HepG2 (cell line): ENCODE data around the gene SNX27. TPM values are rescaled to one million over a fixed set of nuclear protein-coding genes. Genes with fewer than 3 reads are reported as not detected.

Experiments used
- EEA1 ChIP-seq: sonication (generic); formaldehyde crosslinking; IDR thresholded peaks from 2 replicates; pipeline ENCODE4 v1.5.1; 2020; ENCODE audit warnings: mild to moderate bottlenecking, missing genetic modification reagents, borderline replicate concordance
- ETV6 ChIP-seq: sonication (generic); formaldehyde crosslinking; conservative IDR thresholded peaks from 2 replicates; pipeline ENCODE4 v1.4.0; 2020; ENCODE audit warnings: missing genetic modification reagents
- FOXP4 ChIP-seq: sonication (generic); formaldehyde crosslinking; IDR thresholded peaks from 2 replicates; pipeline ENCODE4 v1.4.0; 2020; ENCODE audit warnings: missing genetic modification reagents
- KDM1A ChIP-seq: IDR thresholded peaks from 2 replicates; pipeline ENCODE4 v1.6.1; 2016; ENCODE audit warnings: missing compliant biosample characterization
- ZGPAT ChIP-seq: IDR thresholded peaks from 2 replicates; pipeline ENCODE4 v1.6.1; 2016; ENCODE audit warnings: mild to moderate bottlenecking
- ZHX2 ChIP-seq, 2 experiments: sonication (generic) in 1 of 2; formaldehyde crosslinking in 1 of 2; IDR thresholded peaks; 2 replicates each; pipeline versions ENCODE4 v1.6.1 to v1.9.0; 2014 to 2022; ENCODE audit warnings: antibody characterized with exemption in 1 of 2, borderline replicate concordance in 1 of 2, inconsistent platforms in 1 of 2, low read depth in 1 of 2, missing genetic modification reagents in 1 of 2
- polyA plus RNA-seq, 8 experiments: library from polyadenylated mRNA; depleted of rRNA in 3 of 8; stranded (reverse) in 7 of 8; unstranded in 1 of 8; fragments of >200 nt; fragmentation: Illumina TruSeq in 4 of 8; extraction: Trizol in 4 of 8; gene quantifications; 2 replicates each; pipeline versions ENCODE4 v1.2.1 to v1.2.3, GENCODE V29; 2011 to 2016; ENCODE audit warnings: low read depth in 4 of 8, missing spikeins in 1 of 8, mixed read lengths in 1 of 8; ENCODE audit not compliant: insufficient read depth in 1 of 8
- total RNA-seq, 5 experiments: library from RNA; depleted of rRNA; stranded (reverse); fragments of >200 nt; fragmentation: Illumina TruSeq; extraction: Trizol; gene quantifications; 2 replicates each; pipeline ENCODE4 v1.2.3, GENCODE V29; 2016; ENCODE audit warnings: low read depth in 1 of 5

SNX27 gene
- total and polyA plus RNA-seq, 2 of the 13 experiments (the other 11 are each of a cell fraction or from before 2014, with no cell fraction given), result 14.4 to 17.8 TPM

GRCh38 chr1:151611288-151611790 is 511 bp upstream of the SNX27 start (continued):
- TF ChIP-seq EEA1 (CRISPR knock-in tag) (no peak), KDM1A (no peak), ETV6 (CRISPR knock-in tag) (no peak), ZHX2 (IDR thresholded peaks at IDR 0.05; ENCODE audit: low read depth) (no peak), ZHX2 (CRISPR knock-in tag; IDR thresholded peaks at IDR 0.05; ENCODE audit: borderline replicate concordance) (no peak), FOXP4 (CRISPR knock-in tag) (no peak), ZGPAT (CRISPR knock-in tag) (no peak)
